ENCODE results near the gene TMEM51.

TMEM51 gene

DNA sequence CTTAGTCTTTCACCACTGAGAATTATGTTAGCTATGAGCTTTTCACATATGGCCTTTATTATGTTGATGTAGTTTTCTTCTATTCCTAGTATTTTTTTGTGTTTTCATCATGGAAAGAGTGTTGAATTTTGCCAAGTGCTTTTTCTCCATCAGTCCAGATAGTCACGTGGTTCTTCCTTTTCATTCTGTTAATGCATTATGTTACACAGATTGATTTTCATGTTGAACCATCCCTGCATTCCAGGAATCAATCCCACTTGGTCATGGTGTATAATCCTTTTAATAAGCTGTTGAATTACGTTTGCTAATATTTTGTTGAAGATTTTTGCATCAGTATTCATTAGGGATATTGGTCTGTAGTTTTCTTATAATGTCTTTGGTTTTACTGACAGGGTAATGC lies 111.2 kb downstream of the TMEM51 start:
- DNase-seq (ENCODE audit: low spot score in 2 of 2), result no peak
- Mint-ChIP-seq H3K36me3 (peaks cover 2% of the 10 kb centered on the region), H3K27me3 (peaks cover 18% of the 10 kb centered on the region), H3K9me3 (peaks cover 5% of the 10 kb centered on the region), H3K4me1 (peaks cover 5% of the 10 kb centered on the region), H3K27ac (no peak overlapping the region), H3K4me3 (no peak overlapping the region)
- no peak for ATAC-seq (ENCODE audit: low read depth)
